PC-9 (cell line): ENCODE results near the gene BTBD10. TPM values are rescaled to one million over a fixed set of nuclear protein-coding genes. Genes with fewer than 3 reads are reported as not detected.

Source experiments
- BruUV-seq: library from RNA; stranded (reverse); fragments of 400-500 nt; replicated peaks from 2 replicates; lab custom pipeline; 2021; lab: Mats Ljungman, UMichigan
- CTCF ChIA-PET: fragments of 300-600 bp; sonication (Branson Sonifier 250); formaldehyde crosslinking; loops from one replicate; lab custom pipeline; 2022; ENCODE audit warnings: antibody characterized with exemption; lab: Charles Lee
- POLR2A ChIA-PET: fragments of 300-600 bp; sonication (Branson Sonifier 250); formaldehyde crosslinking; loops from one replicate; lab custom pipeline; 2022; ENCODE audit warnings: antibody characterized with exemption; ENCODE audit not compliant: unreplicated experiment; lab: Charles Lee
- DNase-seq, 2 experiments: peaks; one replicate each; pipeline versions ENCODE4 v3.0.0 to v3.0.0-alpha.2; 2015 to 2022; ENCODE audit warnings: mixed read lengths in 1 of 2
- H2AFZ ChIP-seq: fragments of 200-600 bp; sonication (generic); 2 replicates; pipeline ENCODE4 v1.8.1; 2017; ENCODE audit warnings: antibody characterized with exemption
- H3F3A ChIP-seq: fragments of 200-600 bp; sonication (generic); 2 replicates; pipeline ENCODE4 v1.8.1; 2017; ENCODE audit warnings: antibody characterized with exemption, mild to moderate bottlenecking, low read depth; ENCODE audit not compliant: insufficient read depth
- H3K27ac ChIP-seq: fragments of 200-600 bp; sonication (generic); 2 replicates; pipeline ENCODE4 v1.6.1; 2016; ENCODE audit warnings: mixed run types
- H3K27me3 ChIP-seq: fragments of 200-600 bp; sonication (generic); 2 replicates; pipeline ENCODE4 v1.6.1; 2016; ENCODE audit warnings: low read depth, mixed run types; ENCODE audit not compliant: insufficient read depth
- H3K36me3 ChIP-seq: fragments of 200-600 bp; sonication (generic); 2 replicates; pipeline ENCODE4 v1.6.1; 2016; ENCODE audit warnings: low read depth, mixed run types
- H3K4me1 ChIP-seq: fragments of 200-600 bp; sonication (generic); replicated peaks from 2 replicates; pipeline ENCODE4 v1.6.1; 2016; ENCODE audit warnings: mixed run types; ENCODE audit not compliant: insufficient read depth
- H3K4me2 ChIP-seq: fragments of 200-600 bp; sonication (generic); 2 replicates; pipeline ENCODE4 v1.6.1; 2017; ENCODE audit warnings: mixed run types
- H3K4me3 ChIP-seq: fragments of 200-600 bp; sonication (generic); 2 replicates; pipeline ENCODE4 v1.6.1; 2016; ENCODE audit warnings: mixed run types
- H3K79me2 ChIP-seq: fragments of 200-600 bp; sonication (generic); 2 replicates; pipeline ENCODE4 v1.6.1; 2017; ENCODE audit warnings: low read depth, mixed run types
- H3K9me2 ChIP-seq: fragments of 200-600 bp; sonication (generic); 2 replicates; pipeline ENCODE4 v1.8.1; 2017; ENCODE audit warnings: mild to moderate bottlenecking; ENCODE audit not compliant: insufficient read depth
- H3K9me3 ChIP-seq: fragments of 200-600 bp; sonication (generic); 2 replicates; pipeline ENCODE4 v1.8.1; 2016; ENCODE audit warnings: low read depth; ENCODE audit not compliant: insufficient read depth
- H4K20me1 ChIP-seq: fragments of 200-600 bp; sonication (generic); 2 replicates; pipeline ENCODE4 v1.8.1; 2017; ENCODE audit not compliant: insufficient read depth
- CTCF ChIP-seq: fragments of 200-600 bp; sonication (generic); conservative IDR thresholded peaks from 2 replicates; pipeline ENCODE4 v1.6.1; 2017; ENCODE audit warnings: mixed run types, antibody characterized with exemption, mild to moderate bottlenecking, moderate library complexity
- EZH2 ChIP-seq: fragments of 200-600 bp; sonication (generic); IDR thresholded peaks from 2 replicates; pipeline ENCODE4 v1.8.0; 2017; ENCODE audit warnings: antibody characterized with exemption, low read depth
- intact Hi-C: fragments of 100-400 bp; cut with micrococcal nuclease; formaldehyde crosslinking; loops from one replicate; pipeline ENCODE4 v1.10.0; 2022; ENCODE audit not compliant: unreplicated experiment
- total RNA-seq: library from RNA; stranded (reverse); gene quantifications from 2 replicates; pipeline ENCODE4 v1.2.3, GENCODE V29; 2021

The BTBD10 gene
- total RNA-seq, 1 experiment from 2014 or later: 16.5 TPM

- Histone ChIP-seq H3K9me2 (no peaks in the 10 kb centered on the region), H3K36me3 (no peaks in the 10 kb centered on the region), H4K20me1 (no peaks in the 10 kb centered on the region), H3K79me2 (peaks cover 52% of the 10 kb centered on the region), H3K27me3 (no peaks in the 10 kb centered on the region), H3K9me3 (no peaks in the 10 kb centered on the region), H3F3A (peaks cover 15% of the 10 kb centered on the region), H2AFZ (no peak overlapping the region), H3K4me1 (peaks cover 20% of the 10 kb centered on the region), H3K4me2 (peak overlapping the region; percentile 98), H3K27ac (peak overlapping the region; percentile 68), H3K4me3 (peak overlapping the region; percentile 94; the same call in 1 of the 2 replicates)
- TF ChIP-seq CTCF: no peak
- no peak for TF ChIP-seq EZH2
- ChIA-PET POLR2A (interaction anchor here (0.7 kb wide), 1 partner anchor 648 kb away, joined by 12 read pairs; no protein-coding TSS in a partner anchor), CTCF (no interaction called here)
- no TSS peak for BruUV-seq
- DNase-seq: no peak
- intact Hi-C loops: loop anchor here (10.0 kb wide), 1 partner anchor 126 kb away; no protein-coding TSS in a partner anchor
Measured at GRCh38 chr11:13461291-13461690, 1.7 kb downstream of the BTBD10 start.

GRCh38 chr11:13450832-13451397 lies 12.1 kb downstream of the BTBD10 start:
- Histone ChIP-seq H3K79me2 (peaks cover 12% of the 10 kb centered on the region), H3K4me1 (no peaks in the 10 kb centered on the region), H3K27ac (no peak overlapping the region), H3K36me3 (no peaks in the 10 kb centered on the region), H3K4me2 (no peak overlapping the region), H3F3A (no peaks in the 10 kb centered on the region), H3K4me3 (no peak overlapping the region), H2AFZ (no peak overlapping the region), H4K20me1 (0 out of 2 replicates have a peak, but pooled peaks cover under 1% of the 10 kb centered on the region), H3K9me2 (no peaks in the 10 kb centered on the region), H3K27me3 (no peaks in the 10 kb centered on the region), H3K9me3 (no peaks in the 10 kb centered on the region)
- intact Hi-C loops: no loop called here
- TF ChIP-seq EZH2 (no peak), CTCF (no peak)
- DNase-seq: no peak
- BruUV-seq: no TSS peak
- POLR2A ChIA-PET: no interaction called here
- CTCF ChIA-PET: no interaction called here

- H3K36me3 ChIP-seq: no peaks in the 10 kb centered on the region
- DNase-seq: no peak
- H3K27ac ChIP-seq: no peak overlapping the region
- no peaks in the 10 kb centered on the region for H3K9me2 ChIP-seq
- POLR2A ChIA-PET: no interaction called here
- no peaks in the 10 kb centered on the region for H3K9me3 ChIP-seq
- H2AFZ ChIP-seq: no peak overlapping the region
- no peaks in the 10 kb centered on the region for H3F3A ChIP-seq
- intact Hi-C loops: no loop called here
- no peaks in the 10 kb centered on the region for H3K4me1 ChIP-seq
- H3K79me2 ChIP-seq: peaks cover 11% of the 10 kb centered on the region
- no peak overlapping the region for H3K4me3 ChIP-seq
- 0 out of 2 replicates have a peak, but pooled peaks cover 3% of the 10 kb centered on the region for H4K20me1 ChIP-seq
- no peaks in the 10 kb centered on the region for H3K27me3 ChIP-seq
- BruUV-seq: no TSS peak
- CTCF ChIA-PET: no interaction called here
- H3K4me2 ChIP-seq: no peak overlapping the region
- no peak for TF ChIP-seq CTCF
Measured at GRCh38 chr11:13449522-13449921, 13.5 kb downstream of the BTBD10 start.
